Mammary epithelial cell (primary cell): ENCODE measurements around the gene CAND2.

Source experiments
- EZH2 ChIP-seq: IDR thresholded peaks from 2 replicates; pipeline ENCODE4 v1.6.1; 2012; ENCODE audit warnings: low read length, inconsistent platforms, borderline replicate concordance
- TF ChIP-seq, protein P1 (sequence below), 2 donors: IDR thresholded peaks in 1 of 2; conservative IDR thresholded peaks in 1 of 2; 2 replicates each; pipeline ENCODE4 v1.5.1; 2011 to 2012; ENCODE audit warnings: inconsistent platforms in 2 of 2, low read length in 2 of 2, mild to moderate bottlenecking in 2 of 2, control low read depth in 1 of 2, low read depth in 1 of 2; ENCODE audit not compliant: insufficient read depth in 1 of 2; ENCODE audit errors: extremely low read depth in 1 of 2

DNA sequence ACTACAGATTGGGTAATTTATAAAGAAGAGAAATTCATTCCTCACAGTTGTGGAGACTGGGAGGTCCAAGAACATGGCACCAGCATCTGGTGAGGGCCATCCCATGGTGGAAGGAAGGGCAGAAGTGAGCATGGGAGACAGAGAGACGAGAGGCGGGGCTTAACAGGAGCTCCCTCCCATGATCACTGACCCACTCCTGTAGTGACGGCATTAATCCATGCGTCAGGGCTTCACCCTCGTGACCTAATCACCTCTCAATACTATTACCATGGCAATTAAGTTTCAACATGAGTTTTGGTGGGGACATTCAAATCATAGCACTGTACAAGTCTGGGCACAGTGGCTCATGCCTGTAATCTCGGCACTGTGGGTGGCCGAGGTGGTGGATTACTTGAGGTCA lies 27.8 kb downstream of the CAND2 start:
- TF ChIP-seq, protein P1, sequence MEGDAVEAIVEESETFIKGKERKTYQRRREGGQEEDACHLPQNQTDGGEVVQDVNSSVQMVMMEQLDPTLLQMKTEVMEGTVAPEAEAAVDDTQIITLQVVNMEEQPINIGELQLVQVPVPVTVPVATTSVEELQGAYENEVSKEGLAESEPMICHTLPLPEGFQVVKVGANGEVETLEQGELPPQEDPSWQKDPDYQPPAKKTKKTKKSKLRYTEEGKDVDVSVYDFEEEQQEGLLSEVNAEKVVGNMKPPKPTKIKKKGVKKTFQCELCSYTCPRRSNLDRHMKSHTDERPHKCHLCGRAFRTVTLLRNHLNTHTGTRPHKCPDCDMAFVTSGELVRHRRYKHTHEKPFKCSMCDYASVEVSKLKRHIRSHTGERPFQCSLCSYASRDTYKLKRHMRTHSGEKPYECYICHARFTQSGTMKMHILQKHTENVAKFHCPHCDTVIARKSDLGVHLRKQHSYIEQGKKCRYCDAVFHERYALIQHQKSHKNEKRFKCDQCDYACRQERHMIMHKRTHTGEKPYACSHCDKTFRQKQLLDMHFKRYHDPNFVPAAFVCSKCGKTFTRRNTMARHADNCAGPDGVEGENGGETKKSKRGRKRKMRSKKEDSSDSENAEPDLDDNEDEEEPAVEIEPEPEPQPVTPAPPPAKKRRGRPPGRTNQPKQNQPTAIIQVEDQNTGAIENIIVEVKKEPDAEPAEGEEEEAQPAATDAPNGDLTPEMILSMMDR (conservative IDR thresholded peaks at IDR 0.05 in 1 of 2, IDR thresholded peaks at IDR 0.05 in 1 of 2; ENCODE audit: extremely low read depth in 1 of 2, insufficient read depth in 1 of 2, low read depth in 1 of 2, low read length in 2 of 2): no peak
- TF ChIP-seq EZH2: no peak
